ENCODE results near the gene NRXN3.

- no peak for TF ChIP-seq CTCF (IDR thresholded peaks at IDR 0.05; ENCODE audit: insufficient read depth, low read length, poor library complexity, severe bottlenecking)
- no peak for TF ChIP-seq EZH2phosphoT487 (conservative IDR thresholded peaks at IDR 0.05; ENCODE audit: low read length)
These were observed 316.4 kb downstream of the NRXN3 start for GRCh38 chr14:78486621-78487020.
